HepG2 (cell line): Measurements from ENCODE around the gene ZNF608. TPM values are rescaled to one million over a fixed set of nuclear protein-coding genes. Genes with fewer than 3 reads are reported as not detected.

ENCODE experiments used
- CCDC6 ChIP-seq: sonication (generic); formaldehyde crosslinking; IDR thresholded peaks from 2 replicates; pipeline ENCODE4 v1.8.1; 2022; ENCODE audit warnings: mild to moderate bottlenecking, missing genetic modification reagents, moderate library complexity
- FOXJ3 ChIP-seq: sonication (generic); formaldehyde crosslinking; IDR thresholded peaks from 2 replicates; pipeline ENCODE4 v1.4.0; 2020; ENCODE audit warnings: missing genetic modification reagents, mild to moderate bottlenecking, borderline replicate concordance
- FOXK1 ChIP-seq: sonication (generic); formaldehyde crosslinking; IDR thresholded peaks from 2 replicates; pipeline ENCODE4 v1.4.0; 2020; ENCODE audit warnings: low read depth, missing genetic modification reagents, borderline replicate concordance
- HNRNPK ChIP-seq: fragments of 200-400 bp; formaldehyde crosslinking; IDR thresholded peaks from 2 replicates; pipeline ENCODE4 v1.6.1; 2018; ENCODE audit warnings: low read length, low read depth, moderate library complexity, mild to moderate bottlenecking; ENCODE audit not compliant: poor library complexity, severe bottlenecking
- HNRNPLL ChIP-seq: fragments of 200-400 bp; formaldehyde crosslinking; IDR thresholded peaks from 2 replicates; pipeline ENCODE4 v1.6.1; 2017; ENCODE audit warnings: mild to moderate bottlenecking, low read depth, low read length; ENCODE audit not compliant: poor library complexity, severe bottlenecking
- NR2C2 ChIP-seq: sonication (generic); formaldehyde crosslinking; IDR thresholded peaks from 2 replicates; pipeline ENCODE4 v1.4.0; 2020; ENCODE audit warnings: missing genetic modification reagents, mild to moderate bottlenecking, moderate library complexity, borderline replicate concordance
- RARG ChIP-seq: sonication (generic); formaldehyde crosslinking; IDR thresholded peaks from 2 replicates; pipeline ENCODE4 v1.4.0; 2020; ENCODE audit warnings: low read depth, mild to moderate bottlenecking, missing genetic modification reagents
- TGIF2 ChIP-seq: IDR thresholded peaks from 2 replicates; pipeline ENCODE4 v1.6.1; 2016; ENCODE audit warnings: control low read depth, missing compliant biosample characterization
- ZMYM2 ChIP-seq: sonication (generic); formaldehyde crosslinking; IDR thresholded peaks from 2 replicates; pipeline ENCODE4 v1.8.0; 2022; ENCODE audit warnings: mild to moderate bottlenecking, missing genetic modification reagents
- ZNF138 ChIP-seq: sonication (generic); formaldehyde crosslinking; IDR thresholded peaks from 2 replicates; pipeline ENCODE4 v1.5.0; 2020; ENCODE audit warnings: mild to moderate bottlenecking, low read depth, missing genetic modification reagents
- ZNF816 ChIP-seq: sonication (generic); formaldehyde crosslinking; IDR thresholded peaks from 2 replicates; pipeline ENCODE4 v1.8.0; 2022; ENCODE audit warnings: missing genetic modification reagents, mild to moderate bottlenecking, borderline replicate concordance
- polyA plus RNA-seq, 8 experiments: library from polyadenylated mRNA; depleted of rRNA in 3 of 8; stranded (reverse) in 7 of 8; unstranded in 1 of 8; fragments of >200 nt; fragmentation: Illumina TruSeq in 4 of 8; extraction: Trizol in 4 of 8; gene quantifications; 2 replicates each; pipeline versions ENCODE4 v1.2.1 to v1.2.3, GENCODE V29; 2011 to 2016; ENCODE audit warnings: low read depth in 4 of 8, missing spikeins in 1 of 8, mixed read lengths in 1 of 8; ENCODE audit not compliant: insufficient read depth in 1 of 8
- total RNA-seq, 5 experiments: library from RNA; depleted of rRNA; stranded (reverse); fragments of >200 nt; fragmentation: Illumina TruSeq; extraction: Trizol; gene quantifications; 2 replicates each; pipeline ENCODE4 v1.2.3, GENCODE V29; 2016; ENCODE audit warnings: low read depth in 1 of 5
- TF ChIP-seq, protein P1 (sequence below): sonication (generic); formaldehyde crosslinking; IDR thresholded peaks from 2 replicates; pipeline ENCODE4 v1.4.0; 2020; ENCODE audit warnings: mild to moderate bottlenecking, missing genetic modification reagents
- TF ChIP-seq, protein P2 (sequence below): sonication (generic); formaldehyde crosslinking; IDR thresholded peaks from 2 replicates; pipeline ENCODE4 v1.5.0; 2020; ENCODE audit warnings: missing genetic modification reagents
- TF ChIP-seq, protein P3 (sequence below): IDR thresholded peaks from 2 replicates; pipeline ENCODE4 v1.6.1; 2016; ENCODE audit warnings: missing biosample characterization, missing genetic modification reagents, low read depth
- TF ChIP-seq, protein P4 (sequence below): sonication (generic); formaldehyde crosslinking; IDR thresholded peaks from 2 replicates; pipeline ENCODE4 v1.5.0; 2020; ENCODE audit warnings: missing genetic modification reagents
- TF ChIP-seq, protein P5 (sequence below): fragments of 450-650 bp; IDR thresholded peaks from 2 replicates; pipeline ENCODE4 v1.6.1; 2017; ENCODE audit warnings: mild to moderate bottlenecking

The ZNF608 gene
- total and polyA plus RNA-seq, 2 of the 13 experiments (the other 11 are each of a cell fraction or from before 2014, with no cell fraction given), result 0.66 to 0.91 TPM

DNA sequence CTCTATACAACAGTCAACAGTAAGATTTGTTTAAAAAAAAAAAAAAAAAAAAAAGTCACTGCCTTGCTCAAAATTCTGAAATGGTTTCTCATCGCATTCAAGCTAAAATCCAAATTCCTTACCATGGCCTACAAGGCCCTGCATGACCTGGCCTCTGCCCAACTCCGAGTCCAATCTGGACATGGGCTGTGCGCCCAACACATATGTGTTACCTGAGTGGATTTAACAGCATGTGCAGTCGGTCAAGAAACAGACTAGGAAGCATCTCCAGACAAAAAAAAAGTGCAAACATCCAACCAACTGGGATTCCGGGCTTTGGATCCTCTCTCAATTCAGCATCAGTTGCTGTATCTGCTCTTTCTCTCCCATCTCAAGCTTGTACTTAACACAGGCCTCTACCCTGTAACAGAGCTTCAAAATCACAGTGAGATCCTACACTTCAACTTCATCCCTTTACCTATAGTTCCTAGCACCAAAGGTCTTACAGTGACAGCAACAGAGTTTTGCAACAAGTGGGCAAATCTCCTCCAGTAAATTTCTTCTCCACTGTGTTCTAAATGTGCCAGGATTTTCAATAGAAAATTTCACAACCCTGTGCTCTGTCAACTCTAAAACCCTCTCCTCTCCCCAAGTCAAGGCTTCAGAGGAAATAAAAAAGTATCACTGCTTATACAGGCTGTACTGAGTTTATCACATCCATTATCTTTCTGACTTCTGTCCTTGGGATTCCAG lies 19.6 kb downstream of the ZNF608 start (continued):
- TF ChIP-seq, protein P1, sequence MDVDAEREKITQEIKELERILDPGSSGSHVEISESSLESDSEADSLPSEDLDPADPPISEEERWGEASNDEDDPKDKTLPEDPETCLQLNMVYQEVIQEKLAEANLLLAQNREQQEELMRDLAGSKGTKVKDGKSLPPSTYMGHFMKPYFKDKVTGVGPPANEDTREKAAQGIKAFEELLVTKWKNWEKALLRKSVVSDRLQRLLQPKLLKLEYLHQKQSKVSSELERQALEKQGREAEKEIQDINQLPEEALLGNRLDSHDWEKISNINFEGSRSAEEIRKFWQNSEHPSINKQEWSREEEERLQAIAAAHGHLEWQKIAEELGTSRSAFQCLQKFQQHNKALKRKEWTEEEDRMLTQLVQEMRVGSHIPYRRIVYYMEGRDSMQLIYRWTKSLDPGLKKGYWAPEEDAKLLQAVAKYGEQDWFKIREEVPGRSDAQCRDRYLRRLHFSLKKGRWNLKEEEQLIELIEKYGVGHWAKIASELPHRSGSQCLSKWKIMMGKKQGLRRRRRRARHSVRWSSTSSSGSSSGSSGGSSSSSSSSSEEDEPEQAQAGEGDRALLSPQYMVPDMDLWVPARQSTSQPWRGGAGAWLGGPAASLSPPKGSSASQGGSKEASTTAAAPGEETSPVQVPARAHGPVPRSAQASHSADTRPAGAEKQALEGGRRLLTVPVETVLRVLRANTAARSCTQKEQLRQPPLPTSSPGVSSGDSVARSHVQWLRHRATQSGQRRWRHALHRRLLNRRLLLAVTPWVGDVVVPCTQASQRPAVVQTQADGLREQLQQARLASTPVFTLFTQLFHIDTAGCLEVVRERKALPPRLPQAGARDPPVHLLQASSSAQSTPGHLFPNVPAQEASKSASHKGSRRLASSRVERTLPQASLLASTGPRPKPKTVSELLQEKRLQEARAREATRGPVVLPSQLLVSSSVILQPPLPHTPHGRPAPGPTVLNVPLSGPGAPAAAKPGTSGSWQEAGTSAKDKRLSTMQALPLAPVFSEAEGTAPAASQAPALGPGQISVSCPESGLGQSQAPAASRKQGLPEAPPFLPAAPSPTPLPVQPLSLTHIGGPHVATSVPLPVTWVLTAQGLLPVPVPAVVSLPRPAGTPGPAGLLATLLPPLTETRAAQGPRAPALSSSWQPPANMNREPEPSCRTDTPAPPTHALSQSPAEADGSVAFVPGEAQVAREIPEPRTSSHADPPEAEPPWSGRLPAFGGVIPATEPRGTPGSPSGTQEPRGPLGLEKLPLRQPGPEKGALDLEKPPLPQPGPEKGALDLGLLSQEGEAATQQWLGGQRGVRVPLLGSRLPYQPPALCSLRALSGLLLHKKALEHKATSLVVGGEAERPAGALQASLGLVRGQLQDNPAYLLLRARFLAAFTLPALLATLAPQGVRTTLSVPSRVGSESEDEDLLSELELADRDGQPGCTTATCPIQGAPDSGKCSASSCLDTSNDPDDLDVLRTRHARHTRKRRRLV, result no peak
- TF ChIP-seq, protein P2, sequence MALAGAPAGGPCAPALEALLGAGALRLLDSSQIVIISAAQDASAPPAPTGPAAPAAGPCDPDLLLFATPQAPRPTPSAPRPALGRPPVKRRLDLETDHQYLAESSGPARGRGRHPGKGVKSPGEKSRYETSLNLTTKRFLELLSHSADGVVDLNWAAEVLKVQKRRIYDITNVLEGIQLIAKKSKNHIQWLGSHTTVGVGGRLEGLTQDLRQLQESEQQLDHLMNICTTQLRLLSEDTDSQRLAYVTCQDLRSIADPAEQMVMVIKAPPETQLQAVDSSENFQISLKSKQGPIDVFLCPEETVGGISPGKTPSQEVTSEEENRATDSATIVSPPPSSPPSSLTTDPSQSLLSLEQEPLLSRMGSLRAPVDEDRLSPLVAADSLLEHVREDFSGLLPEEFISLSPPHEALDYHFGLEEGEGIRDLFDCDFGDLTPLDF (CRISPR knock-in tag), result no peak
- no peak for TF ChIP-seq ZMYM2 (CRISPR knock-in tag)
- TF ChIP-seq NR2C2 (CRISPR knock-in tag), result no peak
- TF ChIP-seq, protein P3, sequence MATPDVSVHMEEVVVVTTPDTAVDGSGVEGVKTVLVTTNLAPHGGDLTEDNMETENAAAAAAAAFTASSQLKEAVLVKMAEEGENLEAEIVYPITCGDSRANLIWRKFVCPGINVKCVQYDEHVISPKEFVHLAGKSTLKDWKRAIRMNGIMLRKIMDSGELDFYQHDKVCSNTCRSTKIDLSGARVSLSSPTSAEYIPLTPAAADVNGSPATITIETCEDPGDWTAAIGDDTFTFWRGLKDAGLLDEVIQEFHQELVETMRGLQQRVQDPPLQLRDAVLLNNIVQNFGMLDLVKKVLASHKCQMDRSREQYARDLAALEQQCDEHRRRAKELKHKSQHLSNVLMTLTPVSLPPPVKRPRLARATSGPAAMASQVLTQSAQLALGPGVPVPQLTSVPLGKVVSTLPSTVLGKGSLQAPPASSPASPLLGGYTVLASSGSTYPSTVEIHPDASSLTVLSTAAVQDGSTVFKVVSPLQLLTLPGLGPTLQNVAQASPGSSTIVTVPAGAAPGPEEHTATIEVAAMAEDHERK (CRISPR knock-in tag), result no peak
- no peak for TF ChIP-seq ZNF138
- no peak for TF ChIP-seq HNRNPLL
- TF ChIP-seq, protein P4, sequence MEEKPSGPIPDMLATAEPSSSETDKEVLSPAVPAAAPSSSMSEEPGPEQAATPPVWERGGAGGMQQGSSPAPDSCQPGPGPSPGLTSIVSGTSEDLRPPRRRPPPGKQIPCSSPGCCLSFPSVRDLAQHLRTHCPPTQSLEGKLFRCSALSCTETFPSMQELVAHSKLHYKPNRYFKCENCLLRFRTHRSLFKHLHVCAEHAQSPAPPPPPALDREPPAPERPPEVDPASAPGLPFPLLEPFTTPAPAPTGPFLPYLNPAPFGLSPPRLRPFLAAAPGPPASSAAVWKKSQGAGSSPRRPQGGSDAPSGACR (CRISPR knock-in tag), result no peak
- no peak for TF ChIP-seq FOXK1 (CRISPR knock-in tag)
- no peak for TF ChIP-seq TGIF2
- no peak for TF ChIP-seq FOXJ3 (CRISPR knock-in tag)
- TF ChIP-seq, protein P5, sequence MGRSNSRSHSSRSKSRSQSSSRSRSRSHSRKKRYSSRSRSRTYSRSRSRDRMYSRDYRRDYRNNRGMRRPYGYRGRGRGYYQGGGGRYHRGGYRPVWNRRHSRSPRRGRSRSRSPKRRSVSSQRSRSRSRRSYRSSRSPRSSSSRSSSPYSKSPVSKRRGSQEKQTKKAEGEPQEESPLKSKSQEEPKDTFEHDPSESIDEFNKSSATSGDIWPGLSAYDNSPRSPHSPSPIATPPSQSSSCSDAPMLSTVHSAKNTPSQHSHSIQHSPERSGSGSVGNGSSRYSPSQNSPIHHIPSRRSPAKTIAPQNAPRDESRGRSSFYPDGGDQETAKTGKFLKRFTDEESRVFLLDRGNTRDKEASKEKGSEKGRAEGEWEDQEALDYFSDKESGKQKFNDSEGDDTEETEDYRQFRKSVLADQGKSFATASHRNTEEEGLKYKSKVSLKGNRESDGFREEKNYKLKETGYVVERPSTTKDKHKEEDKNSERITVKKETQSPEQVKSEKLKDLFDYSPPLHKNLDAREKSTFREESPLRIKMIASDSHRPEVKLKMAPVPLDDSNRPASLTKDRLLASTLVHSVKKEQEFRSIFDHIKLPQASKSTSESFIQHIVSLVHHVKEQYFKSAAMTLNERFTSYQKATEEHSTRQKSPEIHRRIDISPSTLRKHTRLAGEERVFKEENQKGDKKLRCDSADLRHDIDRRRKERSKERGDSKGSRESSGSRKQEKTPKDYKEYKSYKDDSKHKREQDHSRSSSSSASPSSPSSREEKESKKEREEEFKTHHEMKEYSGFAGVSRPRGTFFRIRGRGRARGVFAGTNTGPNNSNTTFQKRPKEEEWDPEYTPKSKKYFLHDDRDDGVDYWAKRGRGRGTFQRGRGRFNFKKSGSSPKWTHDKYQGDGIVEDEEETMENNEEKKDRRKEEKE, result no peak
- no peak for TF ChIP-seq CCDC6 (CRISPR knock-in tag)
- no peak for TF ChIP-seq HNRNPK
- TF ChIP-seq ZNF816 (CRISPR knock-in tag), result no peak
- TF ChIP-seq RARG (CRISPR knock-in tag), result no peak
